ENCODE data around the gene FAM43B.

GRCh38 chr1:20590306-20590777 is 38.0 kb downstream of the FAM43B start:
- TF ChIP-seq REST (tag by site-specific recombination; IDR thresholded peaks at IDR 0.05) (no peak), ZNF670 (tag by site-specific recombination; IDR thresholded peaks at IDR 0.05; ENCODE audit: low read depth) (no peak), SCRT1 (tag by site-specific recombination; IDR thresholded peaks at IDR 0.05; ENCODE audit: borderline replicate concordance) (no peak), ZNF138 (tag by site-specific recombination; IDR thresholded peaks at IDR 0.05; ENCODE audit: borderline replicate concordance) (no peak), ZNF266 (tag by site-specific recombination; IDR thresholded peaks at IDR 0.05; ENCODE audit: low read depth) (no peak), ZNF624 (tag by site-specific recombination; IDR thresholded peaks at IDR 0.05) (no peak), ZNF274 (IDR thresholded peaks at IDR 0.05; ENCODE audit: low read length) (no peak), ZNF274 (tag by site-specific recombination; IDR thresholded peaks at IDR 0.05; ENCODE audit: borderline replicate concordance) (no peak), FEZF1 (tag by site-specific recombination; IDR thresholded peaks at IDR 0.05) (no peak)
- TF ChIP-seq, protein P1, sequence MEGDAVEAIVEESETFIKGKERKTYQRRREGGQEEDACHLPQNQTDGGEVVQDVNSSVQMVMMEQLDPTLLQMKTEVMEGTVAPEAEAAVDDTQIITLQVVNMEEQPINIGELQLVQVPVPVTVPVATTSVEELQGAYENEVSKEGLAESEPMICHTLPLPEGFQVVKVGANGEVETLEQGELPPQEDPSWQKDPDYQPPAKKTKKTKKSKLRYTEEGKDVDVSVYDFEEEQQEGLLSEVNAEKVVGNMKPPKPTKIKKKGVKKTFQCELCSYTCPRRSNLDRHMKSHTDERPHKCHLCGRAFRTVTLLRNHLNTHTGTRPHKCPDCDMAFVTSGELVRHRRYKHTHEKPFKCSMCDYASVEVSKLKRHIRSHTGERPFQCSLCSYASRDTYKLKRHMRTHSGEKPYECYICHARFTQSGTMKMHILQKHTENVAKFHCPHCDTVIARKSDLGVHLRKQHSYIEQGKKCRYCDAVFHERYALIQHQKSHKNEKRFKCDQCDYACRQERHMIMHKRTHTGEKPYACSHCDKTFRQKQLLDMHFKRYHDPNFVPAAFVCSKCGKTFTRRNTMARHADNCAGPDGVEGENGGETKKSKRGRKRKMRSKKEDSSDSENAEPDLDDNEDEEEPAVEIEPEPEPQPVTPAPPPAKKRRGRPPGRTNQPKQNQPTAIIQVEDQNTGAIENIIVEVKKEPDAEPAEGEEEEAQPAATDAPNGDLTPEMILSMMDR (tag by site-specific recombination; IDR thresholded peaks at IDR 0.05), result no peak
- TF ChIP-seq, protein P2, sequence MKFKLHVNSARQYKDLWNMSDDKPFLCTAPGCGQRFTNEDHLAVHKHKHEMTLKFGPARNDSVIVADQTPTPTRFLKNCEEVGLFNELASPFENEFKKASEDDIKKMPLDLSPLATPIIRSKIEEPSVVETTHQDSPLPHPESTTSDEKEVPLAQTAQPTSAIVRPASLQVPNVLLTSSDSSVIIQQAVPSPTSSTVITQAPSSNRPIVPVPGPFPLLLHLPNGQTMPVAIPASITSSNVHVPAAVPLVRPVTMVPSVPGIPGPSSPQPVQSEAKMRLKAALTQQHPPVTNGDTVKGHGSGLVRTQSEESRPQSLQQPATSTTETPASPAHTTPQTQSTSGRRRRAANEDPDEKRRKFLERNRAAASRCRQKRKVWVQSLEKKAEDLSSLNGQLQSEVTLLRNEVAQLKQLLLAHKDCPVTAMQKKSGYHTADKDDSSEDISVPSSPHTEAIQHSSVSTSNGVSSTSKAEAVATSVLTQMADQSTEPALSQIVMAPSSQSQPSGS (tag by site-specific recombination; IDR thresholded peaks at IDR 0.05; ENCODE audit: low read depth), result no peak
- TF ChIP-seq, protein P3, sequence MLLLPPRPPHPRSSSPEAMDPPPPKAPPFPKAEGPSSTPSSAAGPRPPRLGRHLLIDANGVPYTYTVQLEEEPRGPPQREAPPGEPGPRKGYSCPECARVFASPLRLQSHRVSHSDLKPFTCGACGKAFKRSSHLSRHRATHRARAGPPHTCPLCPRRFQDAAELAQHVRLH (tag by site-specific recombination; IDR thresholded peaks at IDR 0.05), result no peak
